ENCODE results near the gene LLGL2. TPM values are rescaled to one million over a fixed set of nuclear protein-coding genes. Genes with fewer than 3 reads are reported as not detected.
"Not testable (repeated sequence)": the region's sequence is repeated elsewhere in the genome, so short reads cannot be mapped to it uniquely, and the experiment has no call there.

LLGL2 gene
- total RNA-seq, 4 donors from 2014 or later: 0.78 to 7.1 (median 1.4) TPM

DNA sequence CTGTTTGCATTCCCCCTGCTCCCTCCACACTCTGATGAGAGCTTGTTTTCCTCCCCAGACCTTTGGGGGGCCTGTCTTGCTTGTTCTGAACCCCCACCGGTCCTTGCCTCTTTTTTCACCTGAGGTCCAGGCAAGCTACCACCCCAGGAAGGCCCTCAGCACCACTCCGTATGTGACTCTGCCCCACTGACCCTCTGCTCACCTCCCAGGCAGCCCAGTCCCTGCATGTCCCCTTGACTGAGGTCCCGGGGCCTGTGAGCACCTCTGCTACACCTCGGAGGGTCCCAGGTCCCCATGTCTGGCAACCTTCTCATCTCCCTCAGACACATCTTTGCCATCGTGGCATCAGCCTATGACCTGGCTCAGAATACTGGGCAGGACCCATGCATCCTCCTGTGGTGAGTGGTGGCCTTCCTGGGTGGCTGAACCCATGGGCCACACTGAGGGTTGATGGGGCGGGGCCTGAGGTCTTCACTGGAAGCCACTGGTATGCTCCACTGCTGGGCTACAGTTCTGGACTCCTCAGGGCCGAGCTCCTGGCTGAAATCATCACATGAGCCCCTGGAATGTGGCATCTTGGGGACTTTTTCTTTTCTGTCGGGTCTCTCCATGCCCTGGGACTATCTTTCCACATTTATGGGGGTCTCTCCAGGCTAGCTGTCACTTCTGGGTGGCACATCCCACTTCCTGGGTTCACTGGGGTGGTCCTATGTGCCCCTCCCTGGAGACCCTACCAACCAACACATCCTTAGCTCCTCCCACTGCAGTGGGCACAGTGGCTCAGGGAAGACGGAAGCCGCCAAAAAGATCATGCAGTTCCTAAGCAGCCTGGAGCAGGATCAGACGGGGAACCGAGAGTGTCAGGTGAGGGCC, 65.6 kb downstream of the LLGL2 start:
- in situ Hi-C loops (cut with MboI; ENCODE audit: low sequenced_read_pairs in 4 of 4): loop anchor here in 1 of 4 donors (25.0 kb wide), 1 partner anchor 154 kb away; no protein-coding TSS in a partner anchor

GRCh38 chr17:75591722-75592302, 66.3 kb downstream of the LLGL2 start:
- in situ Hi-C loops (cut with MboI; ENCODE audit: low sequenced_read_pairs in 4 of 4): loop anchor here in 1 of 4 donors (25.0 kb wide), 1 partner anchor 155 kb away; no protein-coding TSS in a partner anchor
- intact Hi-C loops (cut with DNase I; ENCODE audit: low total_unique reads): no loop called here
- H3K4me1 ChIP-seq: peaks cover 0 to 3% of the 10 kb centered on the region in 2 donors
- DNase-seq: no peak
- TF ChIP-seq CTCF (IDR thresholded peaks at IDR 0.05 in 4 of 5, conservative IDR thresholded peaks at IDR 0.05 in 1 of 5) (no peak), POLR2A (IDR thresholded peaks at IDR 0.05) (no peak)
- H3K27ac ChIP-seq: no peak overlapping the region
- no peak for ATAC-seq
- H3K27me3 ChIP-seq: peaks cover 15 to 17% (median 16%) of the 10 kb centered on the region in 3 donors
- H3K9me3 ChIP-seq: no peaks in the 10 kb centered on the region
- H3K36me3 ChIP-seq: no peaks in the 10 kb centered on the region
- no peak overlapping the region for H3K4me3 ChIP-seq

More for the DNA sequence above, 65.6 kb downstream of the LLGL2 start:
- Histone ChIP-seq H3K36me3 (no peaks in the 10 kb centered on the region), H3K4me3 (no peak overlapping the region), H3K27ac (no peak overlapping the region), H3K4me1 (peaks cover 0 to 3% of the 10 kb centered on the region in 2 donors), H3K9me3 (no peaks in the 10 kb centered on the region), H3K27me3 (peaks cover 18 to 20% (median 19%) of the 10 kb centered on the region in 3 donors)
- intact Hi-C loops (cut with DNase I; ENCODE audit: low total_unique reads): no loop called here
- TF ChIP-seq POLR2A (IDR thresholded peaks at IDR 0.05): no peak
- ATAC-seq (no peak), DNase-seq (no peak)

GRCh38 chr17:75592348-75593020, 67.0 kb downstream of the LLGL2 start:
- H3K27me3 ChIP-seq: peaks cover 9 to 11% (median 10%) of the 10 kb centered on the region in 3 donors

GRCh38 chr17:75593430-75593829, 67.9 kb downstream of the LLGL2 start:
- H3K36me3 ChIP-seq; H3K27me3 ChIP-seq; H3K4me1 ChIP-seq; H3K4me3 ChIP-seq; DNase-seq; intact Hi-C loops (cut with DNase I; ENCODE audit: low total_unique reads); ATAC-seq; H3K27ac ChIP-seq; H3K9me3 ChIP-seq: not testable (repeated sequence)
- in situ Hi-C loops (cut with MboI; ENCODE audit: low sequenced_read_pairs in 4 of 4): loop anchor here in 1 of 4 donors (25.0 kb wide), 1 partner anchor 156 kb away; no protein-coding TSS in a partner anchor

More at GRCh38 chr17:75592348-75593020, 67.0 kb downstream of the LLGL2 start:
- DNase-seq (no peak), ATAC-seq (no peak)
- no peaks in the 10 kb centered on the region for H3K36me3 ChIP-seq
- in situ Hi-C loops (cut with MboI; ENCODE audit: low sequenced_read_pairs in 4 of 4): loop anchor here in 1 of 4 donors (25.0 kb wide), 1 partner anchor 155 kb away; no protein-coding TSS in a partner anchor
- no peaks in the 10 kb centered on the region for H3K9me3 ChIP-seq
- no peak overlapping the region for H3K27ac ChIP-seq
- peaks cover 0 to 2% of the 10 kb centered on the region in 2 donors for H3K4me1 ChIP-seq
- TF ChIP-seq CTCF (IDR thresholded peaks at IDR 0.05 in 4 of 5, conservative IDR thresholded peaks at IDR 0.05 in 1 of 5) (no peak), POLR2A (IDR thresholded peaks at IDR 0.05) (no peak)
- H3K4me3 ChIP-seq: no peak overlapping the region
- intact Hi-C loops (cut with DNase I; ENCODE audit: low total_unique reads): no loop called here

GRCh38 chr17:75594499-75595283, 69.2 kb downstream of the LLGL2 start:
- no peak for DNase-seq
- intact Hi-C loops (cut with DNase I; ENCODE audit: low total_unique reads): no loop called here

More at GRCh38 chr17:75594499-75595283, 69.2 kb downstream of the LLGL2 start:
- ATAC-seq: no peak
- H3K4me3 ChIP-seq: no peak overlapping the region
- TF ChIP-seq POLR2A (IDR thresholded peaks at IDR 0.05) (no peak), CTCF (IDR thresholded peaks at IDR 0.05 in 4 of 5, conservative IDR thresholded peaks at IDR 0.05 in 1 of 5) (no peak)
- H3K36me3 ChIP-seq: no peaks in the 10 kb centered on the region
- no peaks in the 10 kb centered on the region for H3K27me3 ChIP-seq
- H3K4me1 ChIP-seq: no peaks in the 10 kb centered on the region
- in situ Hi-C loops (cut with MboI; ENCODE audit: low sequenced_read_pairs in 4 of 4): loop anchor here in 1 of 4 donors (25.0 kb wide), 1 partner anchor 157 kb away; no protein-coding TSS in a partner anchor
- H3K9me3 ChIP-seq: no peaks in the 10 kb centered on the region
- H3K27ac ChIP-seq: no peak overlapping the region
